CD4-positive, CD25-positive, alpha-beta regulatory T cell (primary cell): Measurements from ENCODE around the gene ST8SIA2. TPM values are rescaled to one million over a fixed set of nuclear protein-coding genes. Genes with fewer than 3 reads are reported as not detected.

ENCODE experiments used
- ATAC-seq, 2 donors: fragments of 150-1000 bp; cut with Tn5 transposase; one replicate each; pipeline ENCODE4 v1.10.0; 2021; ENCODE audit warnings: low read depth in 2 of 2, moderate number of reproducible peaks in 2 of 2, moderate library complexity in 1 of 2
- DNase-seq, 3 donors: peaks; one replicate each; pipeline versions ENCODE4 v3.0.0 to v3.0.0-alpha.2; 2012 to 2022; ENCODE audit warnings: mixed read lengths in 1 of 3
- H3K27ac ChIP-seq: one replicate; pipeline ENCODE4 v1.7.0; 2013; ENCODE audit warnings: mild to moderate bottlenecking, low read length; ENCODE audit not compliant: insufficient read depth, poor library complexity, severe bottlenecking
- H3K27me3 ChIP-seq: one replicate; pipeline ENCODE4 v1.7.0; 2013; ENCODE audit warnings: low read length; ENCODE audit not compliant: control insufficient read depth, insufficient read depth
- H3K36me3 ChIP-seq: one replicate; pipeline ENCODE4 v1.7.0; 2013; ENCODE audit warnings: mild to moderate bottlenecking, low read length, moderate library complexity; ENCODE audit not compliant: control insufficient read depth, insufficient read depth
- H3K4me1 ChIP-seq: 2 replicates; pipeline ENCODE4 v1.7.0; 2013; ENCODE audit warnings: mild to moderate bottlenecking, low read length; ENCODE audit not compliant: insufficient read depth, control insufficient read depth, poor library complexity, severe bottlenecking
- H3K4me3 ChIP-seq: one replicate; pipeline ENCODE4 v1.7.0; 2013; ENCODE audit warnings: low read depth, mild to moderate bottlenecking, low read length, moderate library complexity
- H3K9me3 ChIP-seq, 2 experiments: 1 replicate in 1 of 2; 2 replicates in 1 of 2; pipeline ENCODE4 v1.7.0; 2013; ENCODE audit warnings: low read length in 2 of 2, mild to moderate bottlenecking in 1 of 2, moderate library complexity in 1 of 2; ENCODE audit not compliant: control insufficient read depth in 2 of 2
- H3K27ac Mint-ChIP-seq, 3 donors: one replicate each; pipeline ENCODE4 v1.8.0; 2020 to 2022; ENCODE audit warnings: mild to moderate bottlenecking in 3 of 3, mixed read lengths in 3 of 3, moderate library complexity in 2 of 3
- H3K27me3 Mint-ChIP-seq: one replicate; pipeline ENCODE4 v1.8.0; 2022; ENCODE audit warnings: mild to moderate bottlenecking, mixed read lengths
- H3K36me3 Mint-ChIP-seq: one replicate; pipeline ENCODE4 v1.8.0; 2020; ENCODE audit warnings: mixed read lengths
- H3K4me1 Mint-ChIP-seq, 4 donors: one replicate each; pipeline ENCODE4 v1.8.0; 2020 to 2022; ENCODE audit warnings: mixed read lengths in 4 of 4, mild to moderate bottlenecking in 1 of 4
- H3K4me3 Mint-ChIP-seq, 4 donors: one replicate each; pipeline ENCODE4 v1.8.0; 2020 to 2022; ENCODE audit warnings: mild to moderate bottlenecking in 4 of 4, mixed read lengths in 4 of 4, moderate library complexity in 3 of 4
- H3K9me3 Mint-ChIP-seq, 7 donors: one replicate each; pipeline ENCODE4 v1.8.0; 2020 to 2022; ENCODE audit warnings: mixed read lengths in 7 of 7, mild to moderate bottlenecking in 3 of 7, moderate library complexity in 2 of 7
- polyA plus RNA-seq, 4 donors: library from polyadenylated mRNA; unstranded; fragments of 300-500 nt; fragmentation: Illumina TruSeq; gene quantifications; one replicate each; pipeline ENCODE4 v1.2.3, GENCODE V29; 2021
- total RNA-seq: library from RNA; stranded (reverse); gene quantifications from one replicate; pipeline ENCODE4 v1.2.3, GENCODE V29; 2022

ST8SIA2 gene
- total and polyA plus RNA-seq, 5 donors from 2014 or later: not detected

- Mint-ChIP-seq H3K9me3 (no peaks in the 10 kb centered on the region), H3K27ac (no peak overlapping the region), H3K36me3 (no peaks in the 10 kb centered on the region), H3K27me3 (no peaks in the 10 kb centered on the region), H3K4me3 (no peak overlapping the region), H3K4me1 (peaks cover 0 to 5% (median 0%) of the 10 kb centered on the region in 4 donors)
- no peak overlapping the region for H3K4me3 ChIP-seq
- ATAC-seq: no peak
- no peaks in the 10 kb centered on the region for H3K9me3 ChIP-seq
- no peaks in the 10 kb centered on the region for H3K27me3 ChIP-seq
- no peak for DNase-seq
- H3K4me1 ChIP-seq: no peaks in the 10 kb centered on the region
- no peaks in the 10 kb centered on the region for H3K36me3 ChIP-seq
- no peak overlapping the region for H3K27ac ChIP-seq
Measured at GRCh38 chr15:92449476-92449875, 55.8 kb downstream of the ST8SIA2 start.

GRCh38 chr15:92451225-92451825, 57.6 kb downstream of the ST8SIA2 start:
- no peaks in the 10 kb centered on the region for H3K36me3 Mint-ChIP-seq
- peaks cover 0 to 3% (median 0%) of the 10 kb centered on the region in 7 donors for H3K9me3 Mint-ChIP-seq
- Histone ChIP-seq H3K36me3 (no peaks in the 10 kb centered on the region), H3K4me3 (no peak overlapping the region), H3K4me1 (no peaks in the 10 kb centered on the region), H3K9me3 (no peaks in the 10 kb centered on the region), H3K27me3 (no peaks in the 10 kb centered on the region), H3K27ac (no peak overlapping the region)
- no peak for ATAC-seq
- H3K27me3 Mint-ChIP-seq: no peaks in the 10 kb centered on the region
- no peak overlapping the region for H3K27ac Mint-ChIP-seq
- peaks cover 0 to 5% (median 0%) of the 10 kb centered on the region in 4 donors for H3K4me1 Mint-ChIP-seq
- no peak overlapping the region for H3K4me3 Mint-ChIP-seq
- no peak for DNase-seq

- Mint-ChIP-seq H3K4me3 (no peak overlapping the region), H3K27ac (no peak overlapping the region), H3K4me1 (peaks cover 0 to 5% (median 0%) of the 10 kb centered on the region in 4 donors), H3K36me3 (no peaks in the 10 kb centered on the region), H3K27me3 (no peaks in the 10 kb centered on the region), H3K9me3 (peaks cover 0 to 3% (median 0%) of the 10 kb centered on the region in 7 donors)
- Histone ChIP-seq H3K4me1 (no peaks in the 10 kb centered on the region), H3K36me3 (no peaks in the 10 kb centered on the region), H3K9me3 (no peaks in the 10 kb centered on the region), H3K27ac (no peak overlapping the region), H3K27me3 (no peaks in the 10 kb centered on the region), H3K4me3 (no peak overlapping the region)
- ATAC-seq (no peak), DNase-seq (no peak)
Measured at GRCh38 chr15:92452143-92452542, 58.5 kb downstream of the ST8SIA2 start.

GRCh38 chr15:92453607-92454006, 59.9 kb downstream of the ST8SIA2 start:
- Mint-ChIP-seq H3K27ac (no peak overlapping the region), H3K9me3 (peaks cover 0 to 3% (median 0%) of the 10 kb centered on the region in 7 donors), H3K27me3 (no peaks in the 10 kb centered on the region), H3K36me3 (no peaks in the 10 kb centered on the region), H3K4me1 (peaks cover 0 to 5% (median 0%) of the 10 kb centered on the region in 4 donors), H3K4me3 (no peak overlapping the region)
- H3K36me3 ChIP-seq: no peaks in the 10 kb centered on the region
- no peak for DNase-seq
- ATAC-seq: no peak
- H3K4me1 ChIP-seq: no peaks in the 10 kb centered on the region
- no peak overlapping the region for H3K4me3 ChIP-seq
- no peaks in the 10 kb centered on the region for H3K27me3 ChIP-seq
- no peak overlapping the region for H3K27ac ChIP-seq
- no peaks in the 10 kb centered on the region for H3K9me3 ChIP-seq

- Histone ChIP-seq H3K27ac (no peak overlapping the region), H3K27me3 (no peaks in the 10 kb centered on the region), H3K9me3 (no peaks in the 10 kb centered on the region), H3K4me3 (no peak overlapping the region), H3K4me1 (no peaks in the 10 kb centered on the region), H3K36me3 (no peaks in the 10 kb centered on the region)
- Mint-ChIP-seq H3K27me3 (no peaks in the 10 kb centered on the region), H3K4me3 (no peak overlapping the region), H3K4me1 (peaks cover 0 to 5% (median 0%) of the 10 kb centered on the region in 4 donors), H3K27ac (no peak overlapping the region), H3K9me3 (peaks cover 0 to 3% (median 0%) of the 10 kb centered on the region in 7 donors), H3K36me3 (no peaks in the 10 kb centered on the region)
- DNase-seq (no peak), ATAC-seq (no peak)
Measured at GRCh38 chr15:92454555-92455105, 60.9 kb downstream of the ST8SIA2 start.

- H3K4me3 ChIP-seq: no peak overlapping the region
- H3K4me3 Mint-ChIP-seq: no peak overlapping the region
- H3K36me3 Mint-ChIP-seq: no peaks in the 10 kb centered on the region
- H3K27ac ChIP-seq: no peak overlapping the region
- ATAC-seq (no peak), DNase-seq (no peak)
- no peaks in the 10 kb centered on the region for H3K27me3 Mint-ChIP-seq
- H3K27ac Mint-ChIP-seq: no peak overlapping the region
- H3K9me3 ChIP-seq: no peaks in the 10 kb centered on the region
- H3K27me3 ChIP-seq: no peaks in the 10 kb centered on the region
- H3K4me1 ChIP-seq: no peaks in the 10 kb centered on the region
- peaks cover 0 to 3% (median 0%) of the 10 kb centered on the region in 4 donors for H3K4me1 Mint-ChIP-seq
- no peaks in the 10 kb centered on the region for H3K36me3 ChIP-seq
- H3K9me3 Mint-ChIP-seq: peaks cover 0 to 3% (median 0%) of the 10 kb centered on the region in 7 donors
Measured at GRCh38 chr15:92455271-92455670, 61.6 kb downstream of the ST8SIA2 start.

GRCh38 chr15:92457471-92458041, 63.9 kb downstream of the ST8SIA2 start:
- H3K9me3 ChIP-seq: no peaks in the 10 kb centered on the region
- no peak overlapping the region for H3K27ac ChIP-seq
- DNase-seq: no peak
- Mint-ChIP-seq H3K36me3 (no peaks in the 10 kb centered on the region), H3K4me3 (no peak overlapping the region), H3K27ac (no peak overlapping the region), H3K4me1 (no peaks in the 10 kb centered on the region), H3K9me3 (peaks cover 0 to 3% (median 0%) of the 10 kb centered on the region in 7 donors), H3K27me3 (no peaks in the 10 kb centered on the region)
- H3K36me3 ChIP-seq: no peaks in the 10 kb centered on the region
- no peak for ATAC-seq
- H3K4me3 ChIP-seq: no peak overlapping the region
- no peaks in the 10 kb centered on the region for H3K4me1 ChIP-seq
- no peaks in the 10 kb centered on the region for H3K27me3 ChIP-seq

- H3K36me3 Mint-ChIP-seq: no peaks in the 10 kb centered on the region
Measured at GRCh38 chr15:92460023-92460422, 66.3 kb downstream of the ST8SIA2 start.

More at GRCh38 chr15:92460023-92460422, 66.3 kb downstream of the ST8SIA2 start:
- no peaks in the 10 kb centered on the region for H3K27me3 ChIP-seq
- Mint-ChIP-seq H3K4me1 (no peaks in the 10 kb centered on the region), H3K9me3 (peaks cover 0 to 1% (median 0%) of the 10 kb centered on the region in 7 donors), H3K27me3 (no peaks in the 10 kb centered on the region), H3K4me3 (no peak overlapping the region), H3K27ac (no peak overlapping the region)
- H3K4me3 ChIP-seq: no peak overlapping the region
- DNase-seq (no peak), ATAC-seq (no peak)
- no peak overlapping the region for H3K27ac ChIP-seq
- H3K4me1 ChIP-seq: no peaks in the 10 kb centered on the region
- H3K9me3 ChIP-seq: no peaks in the 10 kb centered on the region
- no peaks in the 10 kb centered on the region for H3K36me3 ChIP-seq
